H9 (cell line): ENCODE data around the gene EIF4E1B. TPM values are rescaled to one million over a fixed set of nuclear protein-coding genes. Genes with fewer than 3 reads are reported as not detected.
A peak's percentile ranks its signal among the peaks of the same experiment; 100 is the strongest.

Experiments
- DNase-seq: peaks from one replicate; pipeline ENCODE4 v3.0.0-alpha.2; 2017
- H2AFZ ChIP-seq: one replicate; pipeline ENCODE4 v1.6.1; 2013; ENCODE audit warnings: mild to moderate bottlenecking, low read length, control low read depth, moderate library complexity
- H2AK5ac ChIP-seq: 2 replicates; pipeline ENCODE4 v1.6.1; 2013; ENCODE audit warnings: low read length, control low read depth, mixed read lengths; ENCODE audit not compliant: insufficient read length
- H2BK120ac ChIP-seq: one replicate; pipeline ENCODE4 v1.6.1; 2013; ENCODE audit warnings: low read depth, mild to moderate bottlenecking, low read length, control low read depth, inconsistent platforms; ENCODE audit not compliant: poor library complexity, severe bottlenecking
- H2BK12ac ChIP-seq: 2 replicates; pipeline ENCODE4 v1.6.1; 2013; ENCODE audit warnings: low read length, control low read depth, mixed read lengths, low read depth; ENCODE audit not compliant: insufficient read length
- H2BK15ac ChIP-seq: 2 replicates; pipeline ENCODE4 v1.6.1; 2013; ENCODE audit warnings: low read depth, low read length, control low read depth
- H2BK20ac ChIP-seq: one replicate; pipeline ENCODE4 v1.6.1; 2013; ENCODE audit warnings: low read depth, mild to moderate bottlenecking, low read length, control low read depth, inconsistent platforms; ENCODE audit not compliant: poor library complexity, severe bottlenecking
- H2BK5ac ChIP-seq: 2 replicates; pipeline ENCODE4 v1.6.1; 2013; ENCODE audit warnings: low read length, control low read depth, mixed read lengths; ENCODE audit not compliant: insufficient read length
- H3K14ac ChIP-seq: 2 replicates; pipeline ENCODE4 v1.6.1; 2013; ENCODE audit warnings: low read length, control low read depth; ENCODE audit not compliant: insufficient read depth
- H3K18ac ChIP-seq: 2 replicates; pipeline ENCODE4 v1.6.1; 2013; ENCODE audit warnings: low read depth, mild to moderate bottlenecking, mixed read lengths, low read length, control low read depth; ENCODE audit not compliant: insufficient read length
- H3K23ac ChIP-seq: 2 replicates; pipeline ENCODE4 v1.6.1; 2013; ENCODE audit warnings: low read length, control low read depth, mixed read lengths, low read depth; ENCODE audit not compliant: insufficient read length
- H3K23me2 ChIP-seq: 2 replicates; pipeline ENCODE4 v1.6.1; 2013; ENCODE audit warnings: low read depth, mild to moderate bottlenecking, mixed read lengths, low read length, control low read depth; ENCODE audit not compliant: insufficient read length, poor library complexity, severe bottlenecking
- H3K27ac ChIP-seq: 2 replicates; pipeline ENCODE4 v1.5.1; 2013; ENCODE audit warnings: low read length, control low read depth, mixed read lengths, low read depth; ENCODE audit not compliant: insufficient read length
- H3K27me3 ChIP-seq: 2 replicates; pipeline ENCODE4 v1.6.1; 2013; ENCODE audit warnings: low read length, control low read depth, inconsistent platforms; ENCODE audit not compliant: insufficient read depth
- H3K4ac ChIP-seq: 2 replicates; pipeline ENCODE4 v1.6.1; 2013; ENCODE audit warnings: low read depth, mild to moderate bottlenecking, control low read depth, inconsistent platforms, low read length, moderate library complexity
- H3K4me1 ChIP-seq: 2 replicates; pipeline ENCODE4 v1.6.1; 2013; ENCODE audit warnings: low read length, control low read depth, inconsistent platforms; ENCODE audit not compliant: insufficient read depth
- H3K4me2 ChIP-seq: 2 replicates; pipeline ENCODE4 v1.6.1; 2013; ENCODE audit warnings: low read length, control low read depth, mixed read lengths; ENCODE audit not compliant: insufficient read length, insufficient read depth
- H3K56ac ChIP-seq: 2 replicates; pipeline ENCODE4 v1.6.1; 2013; ENCODE audit warnings: low read depth, mild to moderate bottlenecking, mixed read lengths, low read length, control low read depth; ENCODE audit not compliant: insufficient read length
- H3K79me1 ChIP-seq: 2 replicates; pipeline ENCODE4 v1.6.1; 2013; ENCODE audit warnings: low read depth, mild to moderate bottlenecking, moderate library complexity, low read length, control low read depth, inconsistent platforms; ENCODE audit not compliant: insufficient read depth, poor library complexity, severe bottlenecking
- H3K79me2 ChIP-seq: 2 replicates; pipeline ENCODE4 v1.6.1; 2013; ENCODE audit warnings: low read length, control low read depth, inconsistent platforms; ENCODE audit not compliant: insufficient read depth
- H3K9ac ChIP-seq: 2 replicates; pipeline ENCODE4 v1.6.1; 2013; ENCODE audit warnings: low read length, control low read depth, mixed read lengths; ENCODE audit not compliant: insufficient read length; ENCODE audit errors: extremely low read depth
- H3K9me3 ChIP-seq: one replicate; pipeline ENCODE4 v1.6.1; 2013; ENCODE audit warnings: low read depth, low read length, inconsistent platforms; ENCODE audit not compliant: control insufficient read depth
- H3T11ph ChIP-seq: one replicate; pipeline ENCODE4 v1.6.1; 2013; ENCODE audit warnings: mild to moderate bottlenecking, low read length, control low read depth, inconsistent platforms
- H4K20me1 ChIP-seq: one replicate; pipeline ENCODE4 v1.6.1; 2013; ENCODE audit not compliant: control insufficient read depth, insufficient read length, insufficient read depth
- H4K5ac ChIP-seq: 2 replicates; pipeline ENCODE4 v1.6.1; 2013; ENCODE audit warnings: low read depth, mild to moderate bottlenecking, mixed read lengths, low read length, control low read depth; ENCODE audit not compliant: insufficient read length
- H4K8ac ChIP-seq: replicated peaks from 2 replicates; pipeline ENCODE4 v1.6.1; 2013; ENCODE audit warnings: low read length, control low read depth, mixed read lengths, low read depth; ENCODE audit not compliant: insufficient read length
- H4K91ac ChIP-seq: 2 replicates; pipeline ENCODE4 v1.6.1; 2013; ENCODE audit warnings: low read depth, mild to moderate bottlenecking, moderate library complexity, mixed read lengths, low read length, control low read depth; ENCODE audit not compliant: insufficient read length
- H3K27ac Mint-ChIP-seq, 3 experiments: 2 replicates in 2 of 3; 3 replicates in 1 of 3; pipeline ENCODE4 v1.8.0; 2020 to 2021; ENCODE audit warnings: mixed read lengths in 3 of 3, mild to moderate bottlenecking in 1 of 3, moderate library complexity in 1 of 3
- H3K27me3 Mint-ChIP-seq: 2 replicates; pipeline ENCODE4 v1.8.0; 2021; ENCODE audit warnings: low read depth, mild to moderate bottlenecking, moderate library complexity, mixed read lengths
- H3K36me3 Mint-ChIP-seq, 3 experiments: 2 replicates in 2 of 3; 3 replicates in 1 of 3; pipeline ENCODE4 v1.8.0; 2020 to 2021; ENCODE audit warnings: low read depth in 3 of 3, mixed read lengths in 3 of 3; ENCODE audit not compliant: insufficient read depth in 1 of 3
- H3K4me1 Mint-ChIP-seq, 2 experiments: 2 replicates each; pipeline ENCODE4 v1.8.0; 2020; ENCODE audit warnings: mixed read lengths in 2 of 2
- H3K4me3 Mint-ChIP-seq, 2 experiments: 2 replicates in 1 of 2; 3 replicates in 1 of 2; pipeline ENCODE4 v1.8.0; 2020 to 2021; ENCODE audit warnings: mild to moderate bottlenecking in 2 of 2, mixed read lengths in 2 of 2, moderate library complexity in 1 of 2
- H3K9me3 Mint-ChIP-seq, 2 experiments: 2 replicates in 1 of 2; 3 replicates in 1 of 2; pipeline ENCODE4 v1.8.0; 2020; ENCODE audit warnings: mild to moderate bottlenecking in 2 of 2, mixed read lengths in 2 of 2, moderate library complexity in 1 of 2
- WGBS: extraction: QIAGEN DNeasy Blood & Tissue Kit; methylation state at CpG from one replicate; pipeline ENCODE4 v1.1.7; 2013; ENCODE audit warnings: missing lambda C conversion rate, low lambda C conversion rate, mixed read lengths; ENCODE audit not compliant: insufficient read length; ENCODE audit errors: extremely low coverage; 5-methylcytosine and 5-hydroxymethylcytosine counted together
- total RNA-seq: library from RNA; stranded (reverse); gene quantifications from 2 replicates; pipeline ENCODE4 v1.2.1, GENCODE V29; 2021
- TF ChIP-seq, protein P1 (sequence below): fragments of 200-600 bp; sonication (generic); conservative IDR thresholded peaks from 3 replicates; pipeline ENCODE4 v1.8.0; 2021; ENCODE audit warnings: antibody characterized with exemption, mild to moderate bottlenecking

Gene EIF4E1B
- total RNA-seq, 1 experiment from 2014 or later: 1.3 TPM

DNA sequence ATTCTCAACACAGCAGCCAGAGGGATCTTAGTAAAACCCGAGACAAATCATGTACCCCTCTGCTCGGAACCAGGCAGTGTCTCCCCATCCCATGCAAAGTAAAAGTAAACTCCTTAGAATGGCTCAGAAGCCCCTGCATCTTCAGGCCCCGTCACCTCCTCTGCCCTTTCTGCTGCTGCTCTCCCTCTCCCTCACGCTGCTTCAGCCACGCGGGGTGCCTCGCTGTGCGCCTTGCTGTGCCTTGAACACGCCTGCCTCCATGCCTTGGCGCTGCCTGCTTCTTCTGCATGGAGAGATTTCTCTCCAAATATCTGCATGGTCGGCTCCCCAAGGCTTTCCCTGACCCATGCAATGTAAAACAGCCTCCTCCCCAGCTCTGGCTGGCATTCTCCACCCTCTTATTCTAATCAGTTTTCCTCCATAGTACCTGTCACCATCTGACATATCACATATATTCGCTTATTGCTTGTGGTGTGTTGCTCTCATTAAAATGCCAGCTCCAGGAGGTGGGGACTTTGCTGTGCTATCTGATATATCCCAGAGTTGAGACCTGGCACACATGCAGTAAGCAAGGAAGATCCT is 28.5 kb upstream of the EIF4E1B start:
- H4K20me1 ChIP-seq: no peaks in the 10 kb centered on the region
- no peak overlapping the region for H3K4ac ChIP-seq
- H4K8ac ChIP-seq: no peak overlapping the region
- no peaks in the 10 kb centered on the region for H3K79me1 ChIP-seq
- no peak overlapping the region for H2BK120ac ChIP-seq
- H3K56ac ChIP-seq: no peak overlapping the region
- peak overlapping the region in 1 of 3 experiments; percentile 24; a peak in 1 of 7 replicates for H3K27ac Mint-ChIP-seq
- H3K18ac ChIP-seq: no peak overlapping the region
- no peaks in the 10 kb centered on the region for H3K27me3 ChIP-seq
- H2BK20ac ChIP-seq: no peak overlapping the region
- H2BK12ac ChIP-seq: no peak overlapping the region
- peaks cover 4 to 12% (median 6%) of the 10 kb centered on the region in 3 experiments; a peak in 6 of 7 replicates for H3K36me3 Mint-ChIP-seq
- H3T11ph ChIP-seq: no peak overlapping the region
- no peak overlapping the region for H3K14ac ChIP-seq
- H2BK5ac ChIP-seq: no peak overlapping the region
- no CpG with 5 or more reads among the region's 12 CpGs for WGBS
- peaks cover 18 to 27% of the 10 kb centered on the region in 2 experiments for H3K4me1 Mint-ChIP-seq
- no peak overlapping the region for H3K23ac ChIP-seq
- H3K79me2 ChIP-seq: no peaks in the 10 kb centered on the region
- H3K4me2 ChIP-seq: no peak overlapping the region
- H4K91ac ChIP-seq: no peak overlapping the region
- no peak overlapping the region for H3K4me3 Mint-ChIP-seq
- H2AK5ac ChIP-seq: no peak overlapping the region
- H3K27ac ChIP-seq: no peak overlapping the region
- no peak for DNase-seq
- no peak overlapping the region for H2BK15ac ChIP-seq
- H2AFZ ChIP-seq: no peak overlapping the region
- TF ChIP-seq, protein P1, sequence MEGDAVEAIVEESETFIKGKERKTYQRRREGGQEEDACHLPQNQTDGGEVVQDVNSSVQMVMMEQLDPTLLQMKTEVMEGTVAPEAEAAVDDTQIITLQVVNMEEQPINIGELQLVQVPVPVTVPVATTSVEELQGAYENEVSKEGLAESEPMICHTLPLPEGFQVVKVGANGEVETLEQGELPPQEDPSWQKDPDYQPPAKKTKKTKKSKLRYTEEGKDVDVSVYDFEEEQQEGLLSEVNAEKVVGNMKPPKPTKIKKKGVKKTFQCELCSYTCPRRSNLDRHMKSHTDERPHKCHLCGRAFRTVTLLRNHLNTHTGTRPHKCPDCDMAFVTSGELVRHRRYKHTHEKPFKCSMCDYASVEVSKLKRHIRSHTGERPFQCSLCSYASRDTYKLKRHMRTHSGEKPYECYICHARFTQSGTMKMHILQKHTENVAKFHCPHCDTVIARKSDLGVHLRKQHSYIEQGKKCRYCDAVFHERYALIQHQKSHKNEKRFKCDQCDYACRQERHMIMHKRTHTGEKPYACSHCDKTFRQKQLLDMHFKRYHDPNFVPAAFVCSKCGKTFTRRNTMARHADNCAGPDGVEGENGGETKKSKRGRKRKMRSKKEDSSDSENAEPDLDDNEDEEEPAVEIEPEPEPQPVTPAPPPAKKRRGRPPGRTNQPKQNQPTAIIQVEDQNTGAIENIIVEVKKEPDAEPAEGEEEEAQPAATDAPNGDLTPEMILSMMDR: no peak
- H3K9me3 Mint-ChIP-seq: no peaks in the 10 kb centered on the region
- H3K9ac ChIP-seq: no peak overlapping the region
- H3K4me1 ChIP-seq: no peaks in the 10 kb centered on the region
- H3K27me3 Mint-ChIP-seq: peaks cover 8% of the 10 kb centered on the region
- H4K5ac ChIP-seq: no peak overlapping the region
- no peaks in the 10 kb centered on the region for H3K9me3 ChIP-seq
- no peaks in the 10 kb centered on the region for H3K23me2 ChIP-seq
